OCI-M2 (cell line): ENCODE measurements around the gene MAL.

ENCODE experiments used
- DNase-seq: peaks from one replicate; lab custom pipeline; 2025; ENCODE audit not compliant: unreplicated experiment; lab: John Stamatoyannopoulos, UW

MAL gene

GRCh38 chr2:95047629-95048510 lies 22.4 kb downstream of the MAL start:
- DNase-seq: no peak

GRCh38 chr2:95048825-95049682 lies 23.5 kb downstream of the MAL start:
- DNase-seq: no peak

- DNase-seq: no peak
Measured at GRCh38 chr2:95049683-95049955, 24.1 kb downstream of the MAL start.

GRCh38 chr2:95049961-95050360 lies 24.5 kb downstream of the MAL start:
- DNase-seq: no peak

GRCh38 chr2:95050385-95051300 lies 25.1 kb downstream of the MAL start:
- no peak for DNase-seq

- DNase-seq: no peak
Measured at GRCh38 chr2:95051626-95052025, 26.1 kb downstream of the MAL start.

- DNase-seq: no peak
Measured at GRCh38 chr2:95052307-95052706, 26.8 kb downstream of the MAL start.

- no peak for DNase-seq
Measured at GRCh38 chr2:95052804-95053479, 27.4 kb downstream of the MAL start.

- no peak for DNase-seq
Measured at GRCh38 chr2:95053543-95053942, 28.0 kb downstream of the MAL start.

GRCh38 chr2:95054016-95054415 lies 28.5 kb downstream of the MAL start:
- DNase-seq: no peak

- DNase-seq: no peak
Measured at GRCh38 chr2:95055262-95055661, 29.8 kb downstream of the MAL start.

- no peak for DNase-seq
Measured at GRCh38 chr2:95056044-95056443, 30.5 kb downstream of the MAL start.

- DNase-seq: no peak
Measured at GRCh38 chr2:95056461-95057459, 31.3 kb downstream of the MAL start.

- no peak for DNase-seq
Measured at GRCh38 chr2:95057535-95058370, 32.2 kb downstream of the MAL start.

- DNase-seq: no peak
Measured at GRCh38 chr2:95058466-95058988, 33.0 kb downstream of the MAL start.

GRCh38 chr2:95058989-95059641 lies 33.6 kb downstream of the MAL start:
- DNase-seq: no peak

GRCh38 chr2:95059656-95060370 lies 34.3 kb downstream of the MAL start:
- DNase-seq: no peak
